HG03442 (cell line): ENCODE data around the gene HNF1A.

Experiments used
- ATAC-seq: cut with Tn5 transposase; IDR thresholded peaks from one replicate; pipeline ENCODE4 v1.9.1; 2021; ENCODE audit warnings: mild to moderate bottlenecking, moderate library complexity; ENCODE audit not compliant: unreplicated experiment

Gene HNF1A

GRCh38 chr12:120988234-120988633 is 9.9 kb downstream of the HNF1A start:
- ATAC-seq, result no peak

GRCh38 chr12:120988658-120989057 is 10.3 kb downstream of the HNF1A start:
- no peak for ATAC-seq

- no peak for ATAC-seq
Observed at GRCh38 chr12:120989687-120990086, 11.3 kb downstream of the HNF1A start.

- ATAC-seq, result no peak
Observed at GRCh38 chr12:120990487-120991055, 12.2 kb downstream of the HNF1A start.

GRCh38 chr12:120991965-120992364 is 13.6 kb downstream of the HNF1A start:
- ATAC-seq, result no peak

- no peak for ATAC-seq
Observed at GRCh38 chr12:120992989-120993388, 14.6 kb downstream of the HNF1A start.

- no peak for ATAC-seq
Observed at GRCh38 chr12:120993496-120993895, 15.2 kb downstream of the HNF1A start.

GRCh38 chr12:120994059-120994458 is 15.7 kb downstream of the HNF1A start:
- ATAC-seq, result no peak

GRCh38 chr12:120994589-120995337 is 16.4 kb downstream of the HNF1A start:
- ATAC-seq, result no peak

- ATAC-seq, result no peak
Observed at GRCh38 chr12:120996133-120996746, 17.9 kb downstream of the HNF1A start.

GRCh38 chr12:120997448-120997847 is 19.1 kb downstream of the HNF1A start:
- no peak for ATAC-seq

GRCh38 chr12:120998435-120998834 is 20.1 kb downstream of the HNF1A start:
- no peak for ATAC-seq

- no peak for ATAC-seq
Observed at GRCh38 chr12:120999191-121000120, 21.1 kb downstream of the HNF1A start.

- ATAC-seq, result no peak
Observed at GRCh38 chr12:121000530-121000929, 22.2 kb downstream of the HNF1A start.

- ATAC-seq, result no peak
Observed at GRCh38 chr12:121001060-121001459, 22.7 kb downstream of the HNF1A start.

GRCh38 chr12:121001841-121002483 is 23.6 kb downstream of the HNF1A start:
- ATAC-seq, result no peak

- ATAC-seq, result no peak
Observed at GRCh38 chr12:121003650-121004049, 25.3 kb downstream of the HNF1A start.

GRCh38 chr12:121004253-121004815 is 26.0 kb downstream of the HNF1A start:
- ATAC-seq, result no peak

GRCh38 chr12:121005346-121005815 is 27.0 kb downstream of the HNF1A start:
- no peak for ATAC-seq
